HG03575 (cell line): ENCODE data around the gene SLIT1.

Experiments used
- ATAC-seq: cut with Tn5 transposase; IDR thresholded peaks from one replicate; pipeline ENCODE4 v1.9.1; 2021; ENCODE audit not compliant: unreplicated experiment, insufficient number of reproducible peaks, low FRiP score; ENCODE audit errors: extremely low read depth

SLIT1 gene

GRCh38 chr10:96973809-96974747, 211.7 kb downstream of the SLIT1 start:
- ATAC-seq = no peak

- ATAC-seq = no peak
These were observed 213.5 kb downstream of the SLIT1 start for GRCh38 chr10:96972264-96972663.

GRCh38 chr10:96971324-96971723, 214.4 kb downstream of the SLIT1 start:
- ATAC-seq = no peak

DNA sequence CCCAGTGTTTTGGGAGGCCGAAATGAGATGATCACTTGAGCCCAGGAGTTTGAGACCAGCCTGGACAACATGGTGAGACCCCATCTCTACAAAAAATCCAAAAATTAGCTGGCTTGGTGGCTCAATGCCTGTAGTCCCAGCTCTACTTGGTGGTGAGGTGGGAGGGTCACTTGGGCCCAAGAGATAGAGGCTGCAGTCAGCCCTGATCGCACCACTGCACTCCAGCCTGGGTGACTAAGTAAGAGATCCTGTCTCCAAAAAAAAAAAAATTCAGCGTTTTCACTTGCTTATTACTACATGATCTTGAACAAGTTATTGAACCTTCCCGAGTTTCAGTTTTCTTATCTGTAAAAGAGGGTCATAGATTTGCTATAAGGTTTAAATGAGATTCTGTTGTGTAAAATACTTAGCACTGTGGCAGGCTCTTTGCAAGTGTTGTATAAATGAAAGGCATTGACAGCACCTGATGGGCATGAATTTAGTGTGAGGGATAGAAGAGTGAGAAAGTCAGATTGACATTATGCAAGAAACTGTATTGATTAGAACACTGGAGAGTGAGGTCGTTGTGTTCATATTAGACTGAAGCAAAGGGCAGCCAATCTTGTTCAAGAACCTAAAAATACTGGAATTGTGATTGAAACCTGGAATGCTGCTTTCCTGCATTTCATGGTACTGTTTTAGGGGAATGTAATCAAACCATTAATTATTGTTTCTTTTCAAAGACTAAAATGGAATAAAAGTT, 216.9 kb downstream of the SLIT1 start:
- ATAC-seq = no peak

DNA sequence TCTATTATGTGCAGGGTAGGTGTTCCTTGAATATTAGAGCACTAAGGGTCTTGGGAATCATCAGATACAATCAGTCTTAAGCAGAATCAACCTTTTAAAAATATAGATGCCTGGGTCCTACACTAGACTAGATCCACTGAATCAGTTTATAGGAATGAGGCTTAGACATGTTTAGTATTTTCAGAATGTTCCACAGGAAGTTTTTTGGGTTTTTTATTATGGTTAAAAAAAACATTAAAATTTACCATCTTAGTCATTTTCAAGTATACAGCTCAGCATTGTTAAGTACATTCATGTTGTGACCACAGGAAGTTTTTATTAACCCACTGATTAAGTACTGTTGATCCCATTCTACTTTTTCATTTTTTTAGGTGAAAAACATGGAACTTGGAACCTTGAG, 217.9 kb downstream of the SLIT1 start:
- no peak for ATAC-seq

- no peak for ATAC-seq
These were observed 221.6 kb downstream of the SLIT1 start for GRCh38 chr10:96964131-96964530.

- ATAC-seq = no peak
These were observed 224.9 kb downstream of the SLIT1 start for GRCh38 chr10:96960872-96961271.

GRCh38 chr10:96959733-96960132, 226.0 kb downstream of the SLIT1 start:
- ATAC-seq = no peak

DNA sequence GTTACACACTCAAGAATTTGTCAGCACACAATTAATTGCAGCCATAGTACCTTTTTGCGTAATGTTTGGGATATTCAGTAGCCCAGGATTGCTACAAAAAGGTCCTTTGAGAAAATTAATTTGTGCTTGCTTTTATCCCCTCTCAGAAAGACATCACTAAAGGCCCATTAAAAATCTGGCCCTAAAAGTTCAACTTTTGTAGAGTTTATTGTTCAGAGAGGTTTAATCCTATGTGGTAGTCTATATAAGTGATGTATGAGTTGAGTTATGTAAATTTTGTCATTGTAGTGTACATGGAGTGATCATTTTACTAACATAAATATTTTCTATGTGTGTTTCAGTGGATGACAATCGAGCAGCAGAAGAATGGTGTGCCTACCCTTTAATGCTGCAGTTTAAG, 227.7 kb downstream of the SLIT1 start:
- ATAC-seq = no peak

GRCh38 chr10:96955794-96956193, 230.0 kb downstream of the SLIT1 start:
- no peak for ATAC-seq

GRCh38 chr10:96951954-96952353, 233.8 kb downstream of the SLIT1 start:
- ATAC-seq = no peak

GRCh38 chr10:96949039-96949683, 236.6 kb downstream of the SLIT1 start:
- ATAC-seq = no peak
